Psoas muscle (tissue), 8 donors: Measurements from ENCODE around the gene DMXL2. TPM values are rescaled to one million over a fixed set of nuclear protein-coding genes. Genes with fewer than 3 reads are reported as not detected.

Experiments used
- ATAC-seq, 4 donors: fragments of 200-7000 bp; cut with Tn5 transposase; one replicate each; pipeline ENCODE4 v1.9.1; 2020; ENCODE audit warnings: moderate library complexity in 3 of 4, mild to moderate bottlenecking in 2 of 4
- DNase-seq, 2 donors: peaks; one replicate each; pipeline ENCODE4 v3.0.0-alpha.2; 2020
- H3K27ac ChIP-seq: fragments of 200-600 bp; one replicate; pipeline ENCODE4 v1.8.0; 2022
- H3K27me3 ChIP-seq, 3 donors: fragments of 200-600 bp in 1 of 3; one replicate each; pipeline versions ENCODE4 v1.6.1 to v1.8.0; 2013 to 2022; ENCODE audit warnings: low read length in 2 of 3, mild to moderate bottlenecking in 2 of 3, moderate library complexity in 1 of 3; ENCODE audit not compliant: insufficient read depth in 3 of 3
- H3K36me3 ChIP-seq, 2 donors: fragments of 200-600 bp in 1 of 2; one replicate each; pipeline versions ENCODE4 v1.6.1 to v1.8.0; 2013 to 2022; ENCODE audit warnings: low read depth in 1 of 2, mild to moderate bottlenecking in 1 of 2, moderate library complexity in 1 of 2; ENCODE audit not compliant: insufficient read depth in 1 of 2
- H3K4me1 ChIP-seq: fragments of 200-600 bp; one replicate; pipeline ENCODE4 v1.8.0; 2022
- H3K4me3 ChIP-seq: fragments of 200-600 bp; one replicate; pipeline ENCODE4 v1.8.0; 2022; ENCODE audit warnings: mild to moderate bottlenecking
- H3K9me3 ChIP-seq: fragments of 200-600 bp; one replicate; pipeline ENCODE4 v1.8.0; 2022
- CTCF ChIP-seq: fragments of 200-600 bp; IDR thresholded peaks from one replicate; pipeline ENCODE4 v1.8.0; 2022; ENCODE audit warnings: antibody characterized with exemption
- WGBS, 3 donors: extraction: QIAGEN DNeasy Blood & Tissue Kit; methylation state at CpG; one replicate each; pipeline versions ENCODE4 v1.1.6 to v1.1.7; 2013; 5-methylcytosine and 5-hydroxymethylcytosine counted together
- intact Hi-C, 2 donors: fragments of 100-400 bp; cut with DNase I; formaldehyde crosslinking; loops; one replicate each; pipeline versions ENCODE4 v1.11.0 to v1.14.2; 2022
- polyA plus RNA-seq, 3 donors: library from polyadenylated mRNA; stranded (reverse); fragments of 200-250 nt; gene quantifications; one replicate each; pipeline ENCODE4 v1.2.3, GENCODE V29; 2013
- total RNA-seq, 4 donors: library from RNA; stranded (reverse); fragmentation: NEBNext Ultra II Directional in 2 of 4; extraction: Animal tissue kit (Norgen Biotek cat#: 25700) in 2 of 4; gene quantifications; one replicate each; pipeline versions ENCODE4 v1.2.1 to v1.2.4, GENCODE V29; 2021 to 2023
- donor health status: healthy with polysubstance abuse.
- donor health status: DM: no; HTN: no; CAD: no; lungs with moderate emphysema.
- donor health status: Bipolar disorder and iron deficiency.
- donor health status: healthy.
- donor health status: DM: yes; HTN: yes; CAD: no.
- donor health status: DM: no; HTN: no; CAD: no.
- donor health status: DM: no; HTN: no; CAD: no.
- donor health status: DM: yes; HTN: yes; CAD: no.

The DMXL2 gene
- total and polyA plus RNA-seq, 7 donors, result 1.9 to 8.0 (median 3.1) TPM

- no peak for TF ChIP-seq CTCF
- ATAC-seq, result no peak
- DNase-seq, result no peak
Measured at GRCh38 chr15:51497806-51498205, 124.8 kb downstream of the DMXL2 start.

GRCh38 chr15:51496246-51496645 lies 126.3 kb downstream of the DMXL2 start:
- 64 to 70% (median 70%) methylated on average over 1 of the region's 1 CpG for WGBS, 3 donors
- no peak for TF ChIP-seq CTCF
- no peak overlapping the region for H3K4me3 ChIP-seq
- H3K36me3 ChIP-seq, result peaks cover 0 to 10% of the 10 kb centered on the region in 2 donors
- no peaks in the 10 kb centered on the region for H3K4me1 ChIP-seq
- H3K27ac ChIP-seq, result no peak overlapping the region
- intact Hi-C loops, result no loop called here
- no peaks in the 10 kb centered on the region for H3K27me3 ChIP-seq
- H3K9me3 ChIP-seq, result no peaks in the 10 kb centered on the region
- DNase-seq (no peak), ATAC-seq (no peak)

More at GRCh38 chr15:51497806-51498205, 124.8 kb downstream of the DMXL2 start:
- intact Hi-C loops, result no loop called here
- Histone ChIP-seq H3K27ac (no peak overlapping the region), H3K36me3 (peaks cover 0 to 10% of the 10 kb centered on the region in 2 donors), H3K4me3 (no peak overlapping the region), H3K27me3 (no peaks in the 10 kb centered on the region), H3K9me3 (no peaks in the 10 kb centered on the region), H3K4me1 (no peaks in the 10 kb centered on the region)
- 95 to 97% (median 96%) methylated on average over 3 of the region's 3 CpGs for WGBS, 3 donors

- Histone ChIP-seq H3K27me3 (no peaks in the 10 kb centered on the region), H3K4me3 (no peak overlapping the region), H3K4me1 (no peaks in the 10 kb centered on the region), H3K36me3 (peaks cover 0 to 4% of the 10 kb centered on the region in 2 donors), H3K9me3 (no peaks in the 10 kb centered on the region), H3K27ac (no peak overlapping the region)
- no peak for ATAC-seq
- DNase-seq, result no peak
- no peak for TF ChIP-seq CTCF
- 92 to 94% (median 93%) methylated on average over 9 of the region's 9 CpGs for WGBS, 3 donors
- intact Hi-C loops, result no loop called here
Measured at GRCh38 chr15:51494411-51495314, 127.9 kb downstream of the DMXL2 start.

GRCh38 chr15:51493892-51494291 lies 128.7 kb downstream of the DMXL2 start:
- no peaks in the 10 kb centered on the region for H3K9me3 ChIP-seq
- H3K27me3 ChIP-seq, result no peaks in the 10 kb centered on the region
- H3K36me3 ChIP-seq, result peaks cover 0 to 4% of the 10 kb centered on the region in 2 donors
- no peak for TF ChIP-seq CTCF
- intact Hi-C loops, result no loop called here
- no peak overlapping the region for H3K4me3 ChIP-seq
- no peaks in the 10 kb centered on the region for H3K4me1 ChIP-seq
- H3K27ac ChIP-seq, result no peak overlapping the region
- 92 to 97% (median 96%) methylated on average over 2 of the region's 2 CpGs for WGBS, 3 donors
- DNase-seq (no peak), ATAC-seq (no peak)
